Right cardiac atrium (tissue), 5 donors: ENCODE results near the gene MRTFA. TPM values are rescaled to one million over a fixed set of nuclear protein-coding genes. Genes with fewer than 3 reads are reported as not detected.
"Not testable (repeated sequence)": the region's sequence is repeated elsewhere in the genome, so short reads cannot be mapped to it uniquely, and the experiment has no call there.

Source experiments
- ATAC-seq, 2 donors: fragments of 200-7000 bp; cut with Tn5 transposase; one replicate each; pipeline versions ENCODE4 v1.8.0 to v1.9.1; 2020; ENCODE audit warnings: moderate library complexity in 2 of 2, mild to moderate bottlenecking in 1 of 2
- DNase-seq, 3 donors: peaks; one replicate each; pipeline ENCODE4 v3.0.0-alpha.2; 2020
- H3K27ac ChIP-seq: one replicate; pipeline ENCODE4 v1.5.1; 2013; ENCODE audit warnings: mild to moderate bottlenecking, low read length, control low read depth, moderate library complexity
- H3K27me3 ChIP-seq: one replicate; pipeline ENCODE4 v1.6.1; 2013; ENCODE audit not compliant: control insufficient read depth, insufficient read depth
- H3K4me1 ChIP-seq: one replicate; pipeline ENCODE4 v1.6.1; 2013; ENCODE audit warnings: low read length; ENCODE audit not compliant: control insufficient read depth, insufficient read depth
- H3K4me3 ChIP-seq: one replicate; pipeline ENCODE4 v1.5.1; 2013; ENCODE audit warnings: low read length, control low read depth
- H3K9me3 ChIP-seq: one replicate; pipeline ENCODE4 v1.6.1; 2013; ENCODE audit warnings: low read length; ENCODE audit not compliant: control insufficient read depth
- WGBS: extraction: QIAGEN DNeasy Blood & Tissue Kit; methylation state at CpG from one replicate; pipeline ENCODE4 v1.1.7; 2013; 5-methylcytosine and 5-hydroxymethylcytosine counted together
- intact Hi-C, 4 donors: fragments of 100-400 bp; cut with DNase I; formaldehyde crosslinking; loops; one replicate each; pipeline versions ENCODE4 v1.11.0 to v1.14.0; 2022 to 2023
- polyA plus RNA-seq: library from polyadenylated mRNA; stranded (reverse); fragments of 200-250 nt; gene quantifications from one replicate; pipeline ENCODE4 v1.2.3, GENCODE V29; 2013
- total RNA-seq, 4 donors: library from RNA; stranded (reverse); fragmentation: NEBNext Ultra II Directional; extraction: Animal tissue kit (Norgen Biotek cat#: 25700); gene quantifications; one replicate each; pipeline ENCODE4 v1.2.1, GENCODE V29; 2021
- donor health status: healthy with polysubstance abuse.
- donor health status: DM: no; HTN: yes; CAD: no.
- donor health status: DM: no; HTN: no; CAD: no.
- donor health status: DM: no; HTN: yes; CAD: no; lungs with severe emphysema.
- donor health status: DM: yes; HTN: yes; CAD: no.

Gene MRTFA
- total and polyA plus RNA-seq, 5 donors = 22.2 to 40.2 (median 31.6) TPM

DNA sequence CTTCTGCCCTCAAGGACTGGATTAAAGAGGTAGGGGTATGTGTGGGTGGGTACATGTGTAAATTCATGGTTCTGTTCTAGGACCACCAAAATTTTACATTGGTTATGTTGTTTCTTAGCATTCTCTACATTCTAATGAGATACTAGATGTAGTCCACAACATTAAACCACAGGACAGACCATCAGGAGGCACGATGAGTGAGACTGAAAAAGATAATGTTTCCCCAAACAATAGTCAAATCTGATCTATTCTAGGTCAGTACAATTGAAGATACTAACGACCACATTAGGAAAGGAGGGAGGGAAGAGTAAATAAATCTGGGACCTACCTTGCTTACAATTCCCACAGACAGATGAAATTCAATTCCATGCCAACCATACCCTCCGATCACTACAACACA lies 42.2 kb downstream of the MRTFA start:
- Histone ChIP-seq H3K27ac (no peak overlapping the region), H3K9me3 (no peaks in the 10 kb centered on the region), H3K27me3 (no peaks in the 10 kb centered on the region), H3K4me3 (no peak overlapping the region), H3K4me1 (peaks cover 5% of the 10 kb centered on the region)
- ATAC-seq (no peak), DNase-seq (no peak)
- intact Hi-C loops = no loop called here
- WGBS = 78% methylated on average over 3 of the region's 3 CpGs

DNA sequence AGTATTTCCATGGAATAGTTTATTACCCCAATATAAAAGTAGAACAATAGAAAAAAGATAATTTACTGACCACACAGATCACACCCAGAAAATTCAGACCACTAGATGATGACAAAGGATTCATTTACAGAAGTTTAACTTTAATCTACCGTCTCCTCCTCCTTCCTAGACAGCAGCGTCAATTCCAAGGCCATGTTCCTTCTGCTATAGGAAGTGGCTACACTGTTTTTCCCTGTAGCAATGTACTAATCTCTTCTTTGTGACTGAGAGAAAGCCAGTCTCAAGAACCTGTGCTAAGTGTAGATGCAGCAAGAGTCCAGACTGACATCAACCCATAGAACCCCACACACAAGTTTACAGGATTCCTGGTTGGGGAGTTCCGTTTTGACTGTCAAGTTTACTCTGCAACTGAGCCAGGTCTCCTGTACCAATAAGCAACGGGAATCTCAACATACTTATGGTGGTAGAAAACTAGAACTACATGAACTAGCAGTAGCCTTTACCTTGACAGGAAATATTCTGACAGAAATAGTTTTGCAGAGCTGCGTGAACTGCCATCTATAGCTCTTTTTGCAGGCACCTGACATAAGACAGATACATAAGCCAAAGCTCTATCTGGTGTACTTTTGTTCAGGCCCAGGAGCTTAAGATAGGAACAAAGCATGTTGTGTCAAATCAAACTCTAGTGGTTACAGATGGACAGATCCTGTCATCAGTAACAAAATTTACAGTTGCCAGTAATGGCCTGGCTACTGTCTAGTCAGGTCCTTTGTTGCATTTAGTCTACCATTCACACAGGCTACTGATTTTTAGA lies 42.9 kb downstream of the MRTFA start:
- intact Hi-C loops = no loop called here
- Histone ChIP-seq H3K9me3 (no peaks in the 10 kb centered on the region), H3K27ac (no peak overlapping the region), H3K4me1 (peaks cover 5% of the 10 kb centered on the region), H3K27me3 (no peaks in the 10 kb centered on the region), H3K4me3 (no peak overlapping the region)
- WGBS = 68% methylated on average over 5 of the region's 5 CpGs
- ATAC-seq (peak in 1 of 2 donors; percentile 22), DNase-seq (no peak)

DNA sequence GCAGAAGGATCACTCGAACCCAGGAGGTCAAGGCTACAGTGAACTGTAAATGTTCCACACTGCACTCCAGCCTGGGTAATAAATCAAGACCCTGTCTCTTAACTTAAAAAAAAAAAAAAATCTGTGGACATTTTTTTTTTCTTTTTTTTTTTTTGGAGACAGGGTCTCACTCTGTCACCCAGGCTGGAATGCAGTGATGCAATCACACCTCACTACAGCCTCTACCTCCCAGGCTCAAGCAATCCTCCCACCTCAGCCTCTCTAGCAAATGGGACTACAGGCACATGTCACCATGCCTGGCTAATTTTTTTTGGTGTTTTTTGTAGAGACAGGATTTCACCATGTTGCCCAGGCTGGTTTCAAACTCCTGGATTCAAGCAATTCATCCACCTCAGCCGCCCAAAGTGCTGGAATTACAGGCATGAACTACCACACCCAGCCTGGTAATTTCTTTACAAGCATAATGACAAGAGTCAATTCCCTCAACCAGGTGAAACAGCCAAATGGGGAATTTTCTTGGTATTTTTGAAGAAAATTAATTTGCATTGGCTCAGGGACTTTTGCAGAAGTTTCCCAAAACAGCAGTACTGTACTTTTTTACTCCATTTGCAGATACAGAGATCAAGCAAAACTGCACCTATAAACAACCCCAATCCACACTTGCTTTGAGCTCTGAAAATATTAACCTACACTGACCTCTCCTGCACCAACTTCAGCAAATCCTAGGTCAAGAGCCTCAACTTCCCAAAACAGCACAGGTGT lies 44.0 kb downstream of the MRTFA start:
- peaks cover 5% of the 10 kb centered on the region for H3K4me1 ChIP-seq
- H3K4me3 ChIP-seq = no peak overlapping the region
- ATAC-seq (no peak), DNase-seq (no peak)
- no peaks in the 10 kb centered on the region for H3K9me3 ChIP-seq
- intact Hi-C loops = no loop called here
- WGBS = 98% methylated on average over 2 of the region's 2 CpGs
- H3K27me3 ChIP-seq = no peaks in the 10 kb centered on the region
- H3K27ac ChIP-seq = no peak overlapping the region

DNA sequence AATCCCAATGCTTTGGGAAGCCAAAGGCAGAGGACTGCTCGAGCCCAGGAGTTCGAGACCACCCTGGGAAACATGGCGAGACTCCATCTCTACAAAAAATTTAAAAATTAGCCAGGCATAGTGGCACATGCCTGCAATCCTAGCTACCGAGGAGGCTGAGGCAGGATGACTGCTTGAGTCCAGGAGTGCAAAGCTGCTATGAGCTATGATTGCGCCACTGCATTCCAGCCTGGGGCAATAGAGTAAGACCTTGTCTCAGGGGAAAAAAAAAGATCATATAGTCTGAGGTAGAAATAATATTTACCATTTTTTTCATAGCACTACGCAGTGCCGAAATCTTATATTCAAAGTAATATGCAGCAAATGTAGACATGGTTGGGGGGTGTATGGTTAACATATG lies 47.8 kb downstream of the MRTFA start:
- intact Hi-C loops = no loop called here
- DNase-seq (no peak), ATAC-seq (no peak)
- H3K9me3 ChIP-seq = no peaks in the 10 kb centered on the region
- WGBS = 96% methylated on average over 7 of the region's 7 CpGs
- H3K27me3 ChIP-seq = no peaks in the 10 kb centered on the region
- no peak overlapping the region for H3K27ac ChIP-seq
- H3K4me3 ChIP-seq = no peak overlapping the region
- no peaks in the 10 kb centered on the region for H3K4me1 ChIP-seq

DNA sequence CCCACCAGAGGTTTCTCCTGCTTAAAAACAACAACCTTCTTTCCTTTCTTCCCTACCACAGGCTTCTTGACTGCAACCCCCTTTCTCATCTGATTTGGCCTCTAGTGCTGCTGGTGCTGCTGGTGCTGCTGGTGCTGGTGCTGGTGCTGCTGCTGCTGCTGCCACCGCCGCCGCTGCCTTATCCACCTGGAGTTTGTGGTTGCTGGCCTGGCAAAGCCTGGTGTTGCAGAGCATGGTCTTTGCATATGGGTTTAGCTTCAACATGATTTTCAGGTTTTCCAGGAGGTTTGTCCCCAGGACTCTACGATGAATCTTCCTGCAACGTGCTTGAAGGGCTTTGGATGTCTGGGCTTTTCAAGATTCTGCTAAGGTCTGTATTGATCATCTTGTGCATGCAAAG lies 49.7 kb downstream of the MRTFA start:
- Histone ChIP-seq H3K9me3 (no peaks in the 10 kb centered on the region), H3K4me3 (no peak overlapping the region), H3K27ac (no peak overlapping the region), H3K4me1 (no peaks in the 10 kb centered on the region), H3K27me3 (no peaks in the 10 kb centered on the region)
- ATAC-seq (no peak), DNase-seq (no peak)
- intact Hi-C loops = no loop called here
- 98% methylated on average over 5 of the region's 5 CpGs for WGBS

DNA sequence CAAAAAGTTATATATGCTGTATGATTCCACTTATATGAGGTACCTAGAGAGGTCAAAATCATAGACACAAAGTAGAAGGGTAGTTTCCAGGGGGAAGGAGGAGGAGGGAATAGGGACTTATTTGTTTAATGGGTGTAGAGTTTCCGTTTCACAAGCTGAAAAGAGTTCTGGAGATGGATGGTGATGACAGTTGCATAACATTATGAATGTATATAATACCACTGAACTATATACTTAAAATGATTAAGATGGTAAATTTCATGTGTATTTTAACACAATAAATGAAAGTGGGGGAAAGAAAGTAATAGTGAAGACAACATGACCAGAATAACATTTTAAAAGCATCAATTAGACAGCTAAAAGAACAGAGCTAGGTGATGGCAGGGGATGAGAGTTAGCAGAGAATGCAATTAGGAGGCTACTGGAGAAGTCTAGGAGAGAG lies 51.2 kb downstream of the MRTFA start:
- H3K27me3 ChIP-seq = no peaks in the 10 kb centered on the region
- H3K4me3 ChIP-seq = no peak overlapping the region
- H3K9me3 ChIP-seq = no peaks in the 10 kb centered on the region
- no peak for ATAC-seq
- WGBS = 68% methylated on average over 1 of the region's 1 CpG
- no peaks in the 10 kb centered on the region for H3K4me1 ChIP-seq
- DNase-seq = no peak
- intact Hi-C loops = no loop called here
- no peak overlapping the region for H3K27ac ChIP-seq

DNA sequence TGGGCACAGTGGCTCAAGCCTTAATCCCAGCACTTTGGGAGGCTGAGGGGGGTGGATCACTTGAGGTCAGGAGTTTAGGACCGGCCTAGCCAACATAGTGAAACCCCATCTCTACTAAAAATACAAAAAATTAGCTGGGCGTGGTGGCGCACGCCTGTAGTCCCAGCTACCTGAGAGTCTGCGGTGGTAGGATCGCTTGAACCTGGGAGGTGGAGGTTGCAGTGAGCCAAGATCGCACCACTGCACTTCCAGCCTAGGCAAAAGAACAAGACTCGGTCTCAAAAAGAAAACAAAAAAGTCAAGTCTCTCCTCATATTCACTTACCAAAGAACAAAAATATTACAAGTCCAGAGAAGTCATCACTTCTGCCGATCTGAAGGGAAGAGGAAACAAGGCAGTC lies 51.8 kb downstream of the MRTFA start:
- intact Hi-C loops, H3K27me3 ChIP-seq, H3K9me3 ChIP-seq, ATAC-seq, H3K4me3 ChIP-seq, H3K27ac ChIP-seq, DNase-seq, H3K4me1 ChIP-seq: not testable (repeated sequence)
- 95% methylated on average over 9 of the region's 9 CpGs for WGBS

DNA sequence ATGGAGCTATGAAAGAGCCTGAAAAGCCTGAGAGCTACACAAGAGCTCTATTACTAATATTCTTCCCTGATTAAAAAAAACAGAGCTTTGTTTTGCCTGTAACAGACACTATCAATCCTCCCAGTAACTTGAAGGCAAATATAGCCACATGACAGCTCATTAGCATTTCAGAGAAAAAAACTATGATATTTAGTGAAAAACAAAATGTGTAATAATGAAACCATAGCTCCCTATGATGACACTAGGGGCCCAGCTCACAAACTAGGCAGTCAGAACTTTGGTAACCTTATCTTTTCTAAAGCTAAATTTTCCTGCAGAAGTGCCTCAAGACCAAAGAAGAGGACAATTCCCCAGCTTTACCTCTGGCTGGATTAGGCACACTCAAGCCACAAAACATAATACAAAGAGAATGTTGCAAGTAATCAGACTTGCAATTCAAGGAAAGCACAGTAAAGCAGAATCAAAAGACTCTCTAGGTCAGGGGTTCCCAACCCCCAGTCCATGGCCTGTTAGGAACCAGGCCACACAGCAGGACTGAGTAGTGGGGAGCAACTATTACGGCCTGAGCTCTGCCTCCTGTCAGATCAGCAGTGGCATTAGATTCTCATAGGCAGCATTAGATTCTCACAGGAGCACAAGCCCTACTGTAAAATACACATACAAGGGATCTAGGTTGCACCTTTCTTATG lies 53.3 kb downstream of the MRTFA start:
- intact Hi-C loops = no loop called here
- no peaks in the 10 kb centered on the region for H3K27me3 ChIP-seq
- DNase-seq = no peak
- H3K4me3 ChIP-seq = no peak overlapping the region
- WGBS = 90% methylated on average over 1 of the region's 1 CpG
- no peak for ATAC-seq
- no peaks in the 10 kb centered on the region for H3K4me1 ChIP-seq
- no peak overlapping the region for H3K27ac ChIP-seq
- no peaks in the 10 kb centered on the region for H3K9me3 ChIP-seq

DNA sequence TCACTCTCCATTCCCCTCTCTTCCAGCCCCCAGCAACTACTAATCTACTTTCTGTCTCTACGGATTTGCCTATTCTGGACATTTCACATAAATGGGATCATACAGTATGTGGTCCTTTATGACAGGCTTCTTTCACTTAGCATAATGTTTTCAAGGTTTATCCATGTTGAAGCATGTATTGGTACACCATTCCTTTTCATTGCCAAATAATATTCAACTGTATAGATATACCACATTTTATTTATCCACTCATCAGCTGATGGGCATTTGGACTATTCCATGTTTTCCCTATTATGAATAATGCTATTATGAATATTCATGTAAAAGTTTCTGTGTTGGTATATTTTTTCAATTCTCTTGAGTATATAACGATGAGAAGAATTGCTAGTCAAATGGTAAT lies 54.5 kb downstream of the MRTFA start:
- Histone ChIP-seq H3K27ac (no peak overlapping the region), H3K4me3 (no peak overlapping the region), H3K27me3 (no peaks in the 10 kb centered on the region), H3K4me1 (no peaks in the 10 kb centered on the region), H3K9me3 (no peaks in the 10 kb centered on the region)
- no peak for DNase-seq
- 98% methylated on average over 2 of the region's 2 CpGs for WGBS
- no peak for ATAC-seq
- intact Hi-C loops = no loop called here

DNA sequence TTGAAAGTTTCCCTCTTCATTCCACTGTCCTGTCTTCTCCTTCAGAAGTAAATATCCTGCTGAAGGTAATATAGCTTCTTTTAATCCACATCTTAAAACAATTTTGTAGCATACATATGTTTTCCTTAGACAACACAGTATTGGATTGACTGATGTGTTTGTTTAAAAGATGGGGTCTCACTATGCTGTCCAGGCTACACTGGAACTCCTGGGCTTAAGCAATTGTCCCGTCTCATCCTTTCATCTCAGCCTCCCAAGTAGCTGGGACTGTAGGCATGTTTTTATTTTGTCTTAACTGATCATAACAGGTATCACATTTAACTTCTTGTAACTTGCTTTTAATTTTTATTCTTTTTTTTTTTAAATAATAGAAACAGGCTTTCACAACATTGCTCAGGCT lies 55.9 kb downstream of the MRTFA start:
- no peaks in the 10 kb centered on the region for H3K27me3 ChIP-seq
- no peaks in the 10 kb centered on the region for H3K9me3 ChIP-seq
- no peak overlapping the region for H3K4me3 ChIP-seq
- no peak for DNase-seq
- no peak for ATAC-seq
- intact Hi-C loops = no loop called here
- no peak overlapping the region for H3K27ac ChIP-seq
- no peaks in the 10 kb centered on the region for H3K4me1 ChIP-seq
- WGBS = 95% methylated on average over 1 of the region's 1 CpG

DNA sequence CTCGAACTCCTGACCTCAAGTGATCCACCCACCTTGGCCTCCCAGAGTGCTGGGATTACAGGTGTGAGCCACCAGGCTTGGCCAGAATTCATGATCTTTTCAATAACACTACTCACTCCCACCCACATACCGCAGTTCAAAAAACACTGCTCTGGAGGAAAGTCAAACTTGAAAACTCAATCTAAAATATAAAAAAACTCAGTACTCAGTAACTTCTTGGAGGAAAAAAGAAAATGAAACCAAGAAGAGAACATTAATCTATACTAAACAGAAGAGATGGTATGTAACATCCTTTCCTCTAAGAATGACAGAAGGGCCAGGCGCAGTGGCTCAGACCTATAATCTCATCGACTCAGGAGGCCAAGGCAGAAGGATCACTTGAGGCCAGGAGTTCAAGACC lies 58.3 kb downstream of the MRTFA start:
- WGBS = 95% methylated on average over 4 of the region's 4 CpGs
- ATAC-seq (no peak), DNase-seq (no peak)
- Histone ChIP-seq H3K4me3 (no peak overlapping the region), H3K4me1 (no peaks in the 10 kb centered on the region), H3K27me3 (no peaks in the 10 kb centered on the region), H3K27ac (no peak overlapping the region), H3K9me3 (no peaks in the 10 kb centered on the region)
- intact Hi-C loops = no loop called here
